ENCODE measurements around the gene BHMT.
"Not testable (repeated sequence)": the region's sequence is repeated elsewhere in the genome, so short reads cannot be mapped to it uniquely, and the experiment has no call there.

BHMT gene

GRCh38 chr5:79180449-79180848 is 68.8 kb downstream of the BHMT start:
- DNase-seq: not testable (repeated sequence)

GRCh38 chr5:79181419-79182022 is 69.9 kb downstream of the BHMT start:
- no peak for DNase-seq

Measured in CD4-positive, alpha-beta T cell treated with Interleukin-4 for 1 hour (primary cell).